IMR-90 (cell line): Measurements from ENCODE around the gene WWP2. TPM values are rescaled to one million over a fixed set of nuclear protein-coding genes. Genes with fewer than 3 reads are reported as not detected.

ENCODE experiments used
- ATAC-seq: fragments of 200-7000 bp; cut with Tn5 transposase; 2 replicates; pipeline ENCODE4 v1.9.1; 2020; ENCODE audit warnings: low read depth, mild to moderate bottlenecking, moderate library complexity
- BruUV-seq: library from RNA; stranded (reverse); fragments of 400-500 nt; replicated peaks from 2 replicates; lab custom pipeline; 2021; lab: Mats Ljungman, UMichigan
- CTCF ChIA-PET: fragments of 300-600 bp; formaldehyde crosslinking; extraction: SDS; loops from one replicate; lab custom pipeline; 2021; ENCODE audit warnings: antibody characterized with exemption; lab: Yijun Ruan, JAX
- POLR2A ChIA-PET: fragments of 300-600 bp; sonication (Branson Sonifier 250); formaldehyde crosslinking; loops from one replicate; lab custom pipeline; 2022; ENCODE audit warnings: antibody characterized with exemption; ENCODE audit not compliant: unreplicated experiment; lab: Charles Lee
- DNase-seq: peaks from one replicate; pipeline ENCODE4 v3.0.0; 2013
- H2AFZ ChIP-seq: replicated peaks from 2 replicates; pipeline ENCODE3; 2013; ENCODE audit warnings: low read length, mild to moderate bottlenecking; ENCODE audit not compliant: poor library complexity
- H2AK5ac ChIP-seq: 2 replicates; pipeline ENCODE4 v1.6.1; 2013; ENCODE audit warnings: low read depth, low read length, inconsistent platforms
- H2AK9ac ChIP-seq: replicated peaks from 2 replicates; pipeline ENCODE3; 2013; ENCODE audit warnings: mild to moderate bottlenecking, low read depth, low read length, moderate library complexity; ENCODE audit not compliant: poor library complexity
- H2BK120ac ChIP-seq: 2 replicates; pipeline ENCODE4 v1.6.1; 2013; ENCODE audit warnings: low read depth, low read length, inconsistent platforms
- H2BK15ac ChIP-seq: 3 replicates; pipeline ENCODE4 v1.6.1; 2013; ENCODE audit warnings: low read depth, low read length, inconsistent platforms
- H2BK20ac ChIP-seq: 2 replicates; pipeline ENCODE4 v1.6.1; 2013; ENCODE audit warnings: low read depth, mild to moderate bottlenecking, inconsistent platforms, low read length, moderate library complexity
- H2BK5ac ChIP-seq: 2 replicates; pipeline ENCODE4 v1.6.1; 2013; ENCODE audit warnings: mild to moderate bottlenecking, low read depth, low read length, inconsistent platforms; ENCODE audit not compliant: poor library complexity, severe bottlenecking
- H3K14ac ChIP-seq: replicated peaks from 2 replicates; pipeline ENCODE4 v1.6.1; 2013; ENCODE audit warnings: low read depth, low read length, inconsistent platforms
- H3K18ac ChIP-seq: 2 replicates; pipeline ENCODE4 v1.6.1; 2013; ENCODE audit warnings: low read depth, low read length, control low read depth
- H3K23ac ChIP-seq: 2 replicates; pipeline ENCODE4 v1.6.1; 2013; ENCODE audit warnings: low read depth, low read length, inconsistent platforms
- H3K27ac ChIP-seq: 2 replicates; pipeline ENCODE4 v1.5.1; 2013; ENCODE audit warnings: mild to moderate bottlenecking, control low read depth, low read length; ENCODE audit not compliant: insufficient read depth
- H3K27me3 ChIP-seq: 2 replicates; pipeline ENCODE4 v1.6.1; 2013; ENCODE audit warnings: low read length; ENCODE audit not compliant: control insufficient read depth, insufficient read depth
- H3K36me3 ChIP-seq: 2 replicates; pipeline ENCODE4 v1.6.1; 2013; ENCODE audit warnings: low read length, mixed read lengths; ENCODE audit not compliant: control insufficient read depth, insufficient read depth
- H3K4ac ChIP-seq: 2 replicates; pipeline ENCODE4 v1.6.1; 2013; ENCODE audit warnings: low read depth, low read length, inconsistent platforms
- H3K4me1 ChIP-seq: 2 replicates; pipeline ENCODE4 v1.6.1; 2013; ENCODE audit warnings: low read length, mixed read lengths; ENCODE audit not compliant: control insufficient read depth, insufficient read depth
- H3K4me2 ChIP-seq: 2 replicates; pipeline ENCODE4 v1.6.1; 2013; ENCODE audit warnings: low read depth, mild to moderate bottlenecking, control low read depth, low read length, moderate library complexity
- H3K4me3 ChIP-seq: 2 replicates; pipeline ENCODE4 v1.5.1; 2013; ENCODE audit warnings: low read depth, mild to moderate bottlenecking, control low read depth, low read length, moderate library complexity; ENCODE audit not compliant: insufficient read depth
- H3K56ac ChIP-seq: 2 replicates; pipeline ENCODE4 v1.6.1; 2013; ENCODE audit warnings: low read length, inconsistent platforms; ENCODE audit not compliant: insufficient read depth; ENCODE audit errors: extremely low read depth
- H3K79me1 ChIP-seq, 2 experiments: 2 replicates each; pipeline ENCODE4 v1.6.1; 2013; ENCODE audit warnings: low read length in 2 of 2, inconsistent platforms in 1 of 2, low read depth in 1 of 2
- H3K9ac ChIP-seq: 2 replicates; pipeline ENCODE4 v1.6.1; 2013; ENCODE audit warnings: low read depth, low read length, control low read depth
- H3K9me1 ChIP-seq: 2 replicates; pipeline ENCODE4 v1.6.1; 2013; ENCODE audit warnings: low read length, inconsistent platforms; ENCODE audit not compliant: insufficient read depth
- H3K9me3 ChIP-seq: 2 replicates; pipeline ENCODE4 v1.6.1; 2013; ENCODE audit warnings: low read length; ENCODE audit not compliant: control insufficient read depth, insufficient read depth
- H4K20me1 ChIP-seq: 2 replicates; pipeline ENCODE4 v1.6.1; 2013; ENCODE audit warnings: low read length, inconsistent platforms; ENCODE audit not compliant: insufficient read depth
- H4K5ac ChIP-seq: 2 replicates; pipeline ENCODE4 v1.6.1; 2013; ENCODE audit warnings: mild to moderate bottlenecking, low read depth, low read length, control low read depth
- H4K8ac ChIP-seq, 2 experiments: 2 replicates each; pipeline ENCODE4 v1.6.1; 2013; ENCODE audit warnings: low read depth in 2 of 2, low read length in 2 of 2, control low read depth in 1 of 2, inconsistent platforms in 1 of 2
- H4K91ac ChIP-seq: 2 replicates; pipeline ENCODE4 v1.6.1; 2013; ENCODE audit warnings: low read depth, low read length, inconsistent platforms; ENCODE audit not compliant: insufficient read depth
- CTCF ChIP-seq: conservative IDR thresholded peaks from 2 replicates; pipeline ENCODE4 v1.5.1; 2012; ENCODE audit warnings: mild to moderate bottlenecking, low read depth, low read length, improper control_type of control experiment
- MAFK ChIP-seq: IDR thresholded peaks from 2 replicates; pipeline ENCODE4 v1.6.1; 2012; ENCODE audit warnings: low read depth, low read length, improper control_type of control experiment
- MAZ ChIP-seq: IDR thresholded peaks from 2 replicates; pipeline ENCODE4 v1.6.1; 2012; ENCODE audit warnings: low read depth, mild to moderate bottlenecking, low read length, improper control_type of control experiment, moderate library complexity, borderline replicate concordance
- MXI1 ChIP-seq: IDR thresholded peaks from 2 replicates; pipeline ENCODE4 v1.6.1; 2012; ENCODE audit warnings: low read depth, mild to moderate bottlenecking, low read length, moderate library complexity, borderline replicate concordance
- NFE2L2 ChIP-seq: fragments of 150-350 bp; IDR thresholded peaks from 2 replicates; pipeline ENCODE4 v1.6.1; 2016; ENCODE audit warnings: low read depth, mild to moderate bottlenecking, low read length
- POLR2A ChIP-seq: IDR thresholded peaks from 2 replicates; pipeline ENCODE4 v1.6.1; 2012; ENCODE audit warnings: mild to moderate bottlenecking, low read depth, low read length
- RCOR1 ChIP-seq: IDR thresholded peaks from 2 replicates; pipeline ENCODE4 v1.6.1; 2012; ENCODE audit warnings: mild to moderate bottlenecking, low read length, improper control_type of control experiment; ENCODE audit not compliant: insufficient replicate concordance
- RFX5 ChIP-seq: IDR thresholded peaks from 2 replicates; pipeline ENCODE4 v1.8.0; 2012; ENCODE audit warnings: low read depth, mild to moderate bottlenecking, low read length, moderate library complexity
- SMC3 ChIP-seq: fragments of 150-350 bp; IDR thresholded peaks from 2 replicates; pipeline ENCODE4 v1.6.1; 2016; ENCODE audit warnings: low read depth, mild to moderate bottlenecking, antibody characterized with exemption, low read length, moderate library complexity
- WGBS, 2 experiments: methylation state at CpG; one replicate each; pipeline versions ENCODE4 v1.1.5 to v1.1.7; 2013; ENCODE audit warnings: missing lambda C conversion rate in 2 of 2; ENCODE audit not compliant: insufficient read length in 1 of 2; ENCODE audit errors: extremely low coverage in 2 of 2; 5-methylcytosine and 5-hydroxymethylcytosine counted together
- dilution Hi-C: fragments of 300-500 bp; cut with HindIII; formaldehyde crosslinking; loops from one replicate; pipeline ENCODE4 v1.14.3; 2018; ENCODE audit warnings: low sequenced_read_pairs; ENCODE audit not compliant: unreplicated experiment
- in situ Hi-C: fragments of 300-500 bp; cut with MboI; formaldehyde crosslinking; loops from 3 replicates; pipeline ENCODE4 v1.14.3; 2019; ENCODE audit warnings: low sequenced_read_pairs, inconsistent platforms, mixed read lengths
- intact Hi-C: fragments of 100-400 bp; cut with micrococcal nuclease; formaldehyde crosslinking; loops from 2 replicates; pipeline ENCODE4 v1.10.0; 2022
- polyA plus RNA-seq, 3 experiments: library from polyadenylated mRNA; depleted of rRNA; stranded (reverse); fragments of >200 nt; gene quantifications; 2 replicates each; pipeline ENCODE4 v1.2.3, GENCODE V29; 2012; ENCODE audit warnings: low replicate concordance in 1 of 3
- total RNA-seq: library from RNA; depleted of rRNA; stranded (reverse); fragments of >200 nt; gene quantifications from 2 replicates; pipeline ENCODE4 v1.2.3, GENCODE V29; 2012

Gene WWP2
- total and polyA plus RNA-seq, 2 of the 4 experiments (the other 2 are of a cell fraction) = 12.7 to 13.7 TPM

GRCh38 chr16:69925311-69925710, 163.2 kb downstream of the WWP2 start:
- Histone ChIP-seq H3K4me1 (peaks cover 11% of the 10 kb centered on the region), H2AFZ (peak overlapping the region; percentile 85)

More at GRCh38 chr16:69925311-69925710, 163.2 kb downstream of the WWP2 start:
- Histone ChIP-seq H3K9ac (0 out of 2 replicates have a peak overlapping the region, but pooled peaks have one; percentile 53), H3K4me3 (no peak overlapping the region), H3K9me3 (no peaks in the 10 kb centered on the region), H3K36me3 (no peaks in the 10 kb centered on the region), H4K91ac (peak overlapping the region; percentile 79), H3K4me2 (no peak overlapping the region; the same call in 1 of the 2 replicates), H3K27me3 (no peaks in the 10 kb centered on the region), H3K23ac (peak overlapping the region; percentile 68; the same call in 1 of the 2 replicates), H3K27ac (no peak overlapping the region), H3K9me1 (peaks cover 13% of the 10 kb centered on the region; the same call in 1 of the 2 replicates), H3K18ac (peak overlapping the region; percentile 86), H2AK9ac (peak overlapping the region; percentile 18), H2BK15ac (peak overlapping the region; percentile 80; the same call in 2 of the 3 replicates), H3K56ac (no peak overlapping the region), H2BK120ac (peak overlapping the region; percentile 86), H4K8ac (peak overlapping the region; percentile 86 to 89; a peak in 3 of 4 replicates), H4K20me1 (no peaks in the 10 kb centered on the region), H2BK5ac (peak overlapping the region; percentile 33), H3K14ac (peak overlapping the region; percentile 71), H3K4ac (peak overlapping the region; percentile 88), H2AK5ac (peak overlapping the region; percentile 81), H4K5ac (peak overlapping the region; percentile 90), H3K79me1 (peaks cover 0 to 18% of the 10 kb centered on the region in 2 experiments; a peak in 3 of 4 replicates), H2BK20ac (peak overlapping the region; percentile 62; the same call in 1 of the 2 replicates)
- BruUV-seq = no TSS peak
- CTCF ChIA-PET = interaction anchor here (0.7 kb wide), 1 partner anchor 124 kb away, joined by 3 read pairs; no protein-coding TSS in a partner anchor
- no peak for DNase-seq
- no peak for ATAC-seq
- TF ChIP-seq CTCF (no peak), RFX5 (no peak), POLR2A (no peak), RCOR1 (no peak), MXI1 (no peak), MAZ (no peak), MAFK (no peak), SMC3 (no peak), NFE2L2 (no peak)
- intact Hi-C loops = no loop called here
- dilution Hi-C loops = no loop called here
- in situ Hi-C loops = no loop called here
- POLR2A ChIA-PET = no interaction called here
- WGBS, 2 experiments = 85% methylated on average over 4 of the region's 8 CpGs; no CpG with 5 or more reads in 1 of the 2 experiments
